Kidney epithelial cell (primary cell): Measurements from ENCODE around the gene NCOA1. TPM values are rescaled to one million over a fixed set of nuclear protein-coding genes. Genes with fewer than 3 reads are reported as not detected.

Experiments
- DNase-seq: peaks from one replicate; pipeline ENCODE4 v3.0.0-alpha.2; 2010; ENCODE audit warnings: low read depth
- H3K27me3 ChIP-seq: 2 replicates; pipeline ENCODE4 v1.6.0; 2011; ENCODE audit warnings: low read length; ENCODE audit not compliant: control insufficient read depth, insufficient read depth
- H3K36me3 ChIP-seq: 2 replicates; pipeline ENCODE4 v1.5.1; 2011; ENCODE audit warnings: low read length; ENCODE audit not compliant: control insufficient read depth, insufficient read depth
- H3K4me3 ChIP-seq: 2 replicates; pipeline ENCODE4 v1.5.1; 2011; ENCODE audit warnings: low read depth, mild to moderate bottlenecking, control low read depth, low read length
- CTCF ChIP-seq: IDR thresholded peaks from 2 replicates; pipeline ENCODE4 v1.5.1; 2011; ENCODE audit warnings: mild to moderate bottlenecking, moderate library complexity, low read length, control low read depth, inconsistent platforms; ENCODE audit not compliant: insufficient read depth, poor library complexity, severe bottlenecking
- total RNA-seq: library from RNA; depleted of rRNA; stranded (reverse); fragments of >200 nt; gene quantifications from 2 replicates; pipeline ENCODE4 v1.2.3, GENCODE V29; 2015

NCOA1 gene
- total RNA-seq, 1 donor from 2014 or later: 13.3 TPM

GRCh38 chr2:24745825-24746224, 254.8 kb downstream of the NCOA1 start:
- H3K4me3 ChIP-seq: no peak overlapping the region
- H3K36me3 ChIP-seq: no peaks in the 10 kb centered on the region
- H3K27me3 ChIP-seq: no peaks in the 10 kb centered on the region
- no peak for TF ChIP-seq CTCF
- DNase-seq: no peak

GRCh38 chr2:24747299-24747698, 256.2 kb downstream of the NCOA1 start:
- H3K4me3 ChIP-seq: no peak overlapping the region
- H3K36me3 ChIP-seq: no peaks in the 10 kb centered on the region
- no peak for TF ChIP-seq CTCF
- no peaks in the 10 kb centered on the region for H3K27me3 ChIP-seq
- DNase-seq: no peak

- DNase-seq: no peak
- no peak for TF ChIP-seq CTCF
- H3K36me3 ChIP-seq: no peaks in the 10 kb centered on the region
- no peaks in the 10 kb centered on the region for H3K27me3 ChIP-seq
- H3K4me3 ChIP-seq: no peak overlapping the region
Observed at GRCh38 chr2:24749069-24749691, 258.1 kb downstream of the NCOA1 start.

GRCh38 chr2:24754985-24755705, 264.1 kb downstream of the NCOA1 start:
- no peak overlapping the region for H3K4me3 ChIP-seq
- DNase-seq: no peak
- no peak for TF ChIP-seq CTCF
- no peaks in the 10 kb centered on the region for H3K36me3 ChIP-seq
- no peaks in the 10 kb centered on the region for H3K27me3 ChIP-seq

GRCh38 chr2:24756789-24757188, 265.7 kb downstream of the NCOA1 start:
- H3K27me3 ChIP-seq: no peaks in the 10 kb centered on the region
- no peak for DNase-seq

More at GRCh38 chr2:24756789-24757188, 265.7 kb downstream of the NCOA1 start:
- H3K4me3 ChIP-seq: no peak overlapping the region
- no peaks in the 10 kb centered on the region for H3K36me3 ChIP-seq
- TF ChIP-seq CTCF: no peak
